A673 (cell line): ENCODE measurements around the gene NTN1.

Experiments
- EZH2 ChIP-seq: fragments of 200-600 bp; sonication (generic); IDR thresholded peaks from 2 replicates; pipeline ENCODE4 v1.6.1; 2017; ENCODE audit warnings: borderline replicate concordance, low read depth, mild to moderate bottlenecking, mixed read lengths, antibody characterized with exemption, low read length; ENCODE audit not compliant: poor library complexity, severe bottlenecking
- TF ChIP-seq, protein P1 (sequence below): fragments of 300-800, 200-600 bp; sonication (generic); conservative IDR thresholded peaks from 2 replicates; pipeline ENCODE4 v1.5.1; 2017; ENCODE audit warnings: low read depth, mild to moderate bottlenecking, antibody characterized with exemption, low read length, moderate library complexity, mixed read lengths

DNA sequence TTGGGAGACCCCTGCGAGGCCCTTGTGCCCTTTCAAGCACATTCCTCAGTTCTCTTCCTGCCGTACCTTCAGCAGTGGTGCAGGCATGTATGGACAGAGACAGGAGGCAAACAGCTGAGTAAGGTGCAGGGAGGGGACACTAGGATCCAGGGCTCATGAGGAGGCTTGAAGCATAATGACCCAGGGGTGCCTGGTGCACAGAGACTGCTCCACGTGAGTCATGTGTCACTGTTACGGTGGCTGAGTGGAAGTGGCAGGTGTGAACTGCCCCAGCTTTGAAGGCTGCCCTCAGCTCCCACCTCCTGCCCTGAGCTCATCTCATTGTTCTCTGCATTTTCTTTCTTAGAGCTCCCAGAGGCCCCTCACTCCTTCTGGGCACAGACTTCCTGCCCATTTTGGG lies 124.8 kb downstream of the NTN1 start:
- TF ChIP-seq, protein P1, sequence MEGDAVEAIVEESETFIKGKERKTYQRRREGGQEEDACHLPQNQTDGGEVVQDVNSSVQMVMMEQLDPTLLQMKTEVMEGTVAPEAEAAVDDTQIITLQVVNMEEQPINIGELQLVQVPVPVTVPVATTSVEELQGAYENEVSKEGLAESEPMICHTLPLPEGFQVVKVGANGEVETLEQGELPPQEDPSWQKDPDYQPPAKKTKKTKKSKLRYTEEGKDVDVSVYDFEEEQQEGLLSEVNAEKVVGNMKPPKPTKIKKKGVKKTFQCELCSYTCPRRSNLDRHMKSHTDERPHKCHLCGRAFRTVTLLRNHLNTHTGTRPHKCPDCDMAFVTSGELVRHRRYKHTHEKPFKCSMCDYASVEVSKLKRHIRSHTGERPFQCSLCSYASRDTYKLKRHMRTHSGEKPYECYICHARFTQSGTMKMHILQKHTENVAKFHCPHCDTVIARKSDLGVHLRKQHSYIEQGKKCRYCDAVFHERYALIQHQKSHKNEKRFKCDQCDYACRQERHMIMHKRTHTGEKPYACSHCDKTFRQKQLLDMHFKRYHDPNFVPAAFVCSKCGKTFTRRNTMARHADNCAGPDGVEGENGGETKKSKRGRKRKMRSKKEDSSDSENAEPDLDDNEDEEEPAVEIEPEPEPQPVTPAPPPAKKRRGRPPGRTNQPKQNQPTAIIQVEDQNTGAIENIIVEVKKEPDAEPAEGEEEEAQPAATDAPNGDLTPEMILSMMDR = no peak
- TF ChIP-seq EZH2 = no peak
